Left lung (tissue), 10 donors: ENCODE results near the gene TMEM117. TPM values are rescaled to one million over a fixed set of nuclear protein-coding genes. Genes with fewer than 3 reads are reported as not detected.
"Not testable (repeated sequence)": the region's sequence is repeated elsewhere in the genome, so short reads cannot be mapped to it uniquely, and the experiment has no call there.

Experiments
- ATAC-seq: fragments of 200-7000 bp; cut with Tn5 transposase; one replicate; pipeline ENCODE4 v1.9.1; 2020; ENCODE audit warnings: moderate library complexity
- DNase-seq, 4 donors: peaks; one replicate each; pipeline ENCODE4 v3.0.0-alpha.2; 2013 to 2020
- H3K27ac ChIP-seq, 2 donors: fragments of 200-600 bp; sonication (generic) in 1 of 2; one replicate each; pipeline versions ENCODE4 v1.5.0 to v1.8.0; 2020 to 2021
- H3K27me3 ChIP-seq, 2 donors: fragments of 200-600 bp; sonication (generic) in 1 of 2; one replicate each; pipeline versions ENCODE4 v1.5.0 to v1.8.0; 2020 to 2021
- H3K36me3 ChIP-seq, 2 donors: fragments of 200-600 bp; sonication (generic) in 1 of 2; one replicate each; pipeline versions ENCODE4 v1.5.0 to v1.8.0; 2020 to 2021
- H3K4me1 ChIP-seq, 2 donors: fragments of 200-600 bp; one replicate each; pipeline ENCODE4 v1.8.0; 2021
- H3K4me3 ChIP-seq, 2 donors: fragments of 200-600 bp; sonication (generic) in 1 of 2; one replicate each; pipeline versions ENCODE4 v1.5.0 to v1.8.0; 2020 to 2021; ENCODE audit warnings: mild to moderate bottlenecking in 1 of 2
- H3K9me3 ChIP-seq, 2 donors: fragments of 200-600 bp; sonication (generic) in 1 of 2; one replicate each; pipeline versions ENCODE4 v1.5.0 to v1.8.0; 2020 to 2021
- intact Hi-C, 2 donors: fragments of 100-400 bp; cut with DNase I; formaldehyde crosslinking; loops; one replicate each; pipeline versions ENCODE4 v1.11.2 to v1.14.2; 2022
- polyA plus RNA-seq, 6 donors: library from polyadenylated mRNA; unstranded; fragments of 120-200 nt; gene quantifications; one replicate each; pipeline ENCODE4 v1.2.1, GENCODE V29; 2013; ENCODE audit not compliant: insufficient read length in 6 of 6
- total RNA-seq, 2 donors: library from RNA; stranded (reverse); fragmentation: NEBNext Ultra II Directional; extraction: Animal tissue kit (Norgen Biotek cat#: 25700); gene quantifications; one replicate each; pipeline ENCODE4 v1.2.1, GENCODE V29; 2021
- TF ChIP-seq, protein P1 (sequence below), 2 donors: fragments of 200-600 bp; sonication (generic) in 1 of 2; IDR thresholded peaks; one replicate each; pipeline versions ENCODE4 v1.5.0 to v1.8.0; 2021; ENCODE audit warnings: antibody characterized with exemption in 2 of 2
- donor health status: DM: no; HTN: yes; CAD: no.
- donor health status: DM: no; HTN: no; CAD: no.

TMEM117 gene
- total and polyA plus RNA-seq, 8 donors, result 3.9 to 7.9 (median 6.7) TPM

DNA sequence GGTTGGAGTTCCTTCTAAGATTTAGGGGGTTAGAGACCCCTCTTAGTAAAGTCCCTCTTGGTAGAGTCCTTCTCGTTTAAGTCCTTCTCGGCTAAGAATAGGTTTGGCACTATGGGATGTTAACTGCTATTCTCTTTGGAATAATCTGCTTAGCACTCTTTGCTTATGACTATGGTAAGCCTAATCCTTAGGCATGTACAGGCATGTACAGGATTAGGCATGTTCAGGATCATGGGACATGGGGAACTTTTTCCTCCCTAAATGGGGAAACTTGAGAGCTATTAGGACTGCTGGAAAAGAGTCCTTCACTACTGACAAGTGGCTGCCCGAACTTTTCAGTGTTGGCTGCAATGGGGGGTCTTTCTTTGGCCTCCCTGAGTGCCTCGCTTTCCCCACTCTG is 193.3 kb downstream of the TMEM117 start:
- intact Hi-C loops, result no loop called here
- peaks cover 0 to 36% of the 10 kb centered on the region in 2 donors for H3K9me3 ChIP-seq
- DNase-seq (no peak), ATAC-seq (no peak)
- no peak overlapping the region for H3K27ac ChIP-seq
- H3K27me3 ChIP-seq, result no peaks in the 10 kb centered on the region
- TF ChIP-seq, protein P1, sequence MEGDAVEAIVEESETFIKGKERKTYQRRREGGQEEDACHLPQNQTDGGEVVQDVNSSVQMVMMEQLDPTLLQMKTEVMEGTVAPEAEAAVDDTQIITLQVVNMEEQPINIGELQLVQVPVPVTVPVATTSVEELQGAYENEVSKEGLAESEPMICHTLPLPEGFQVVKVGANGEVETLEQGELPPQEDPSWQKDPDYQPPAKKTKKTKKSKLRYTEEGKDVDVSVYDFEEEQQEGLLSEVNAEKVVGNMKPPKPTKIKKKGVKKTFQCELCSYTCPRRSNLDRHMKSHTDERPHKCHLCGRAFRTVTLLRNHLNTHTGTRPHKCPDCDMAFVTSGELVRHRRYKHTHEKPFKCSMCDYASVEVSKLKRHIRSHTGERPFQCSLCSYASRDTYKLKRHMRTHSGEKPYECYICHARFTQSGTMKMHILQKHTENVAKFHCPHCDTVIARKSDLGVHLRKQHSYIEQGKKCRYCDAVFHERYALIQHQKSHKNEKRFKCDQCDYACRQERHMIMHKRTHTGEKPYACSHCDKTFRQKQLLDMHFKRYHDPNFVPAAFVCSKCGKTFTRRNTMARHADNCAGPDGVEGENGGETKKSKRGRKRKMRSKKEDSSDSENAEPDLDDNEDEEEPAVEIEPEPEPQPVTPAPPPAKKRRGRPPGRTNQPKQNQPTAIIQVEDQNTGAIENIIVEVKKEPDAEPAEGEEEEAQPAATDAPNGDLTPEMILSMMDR (IDR thresholded peaks at IDR 0.05), result no peak
- no peaks in the 10 kb centered on the region for H3K4me1 ChIP-seq
- H3K36me3 ChIP-seq, result no peaks in the 10 kb centered on the region
- H3K4me3 ChIP-seq, result no peak overlapping the region

DNA sequence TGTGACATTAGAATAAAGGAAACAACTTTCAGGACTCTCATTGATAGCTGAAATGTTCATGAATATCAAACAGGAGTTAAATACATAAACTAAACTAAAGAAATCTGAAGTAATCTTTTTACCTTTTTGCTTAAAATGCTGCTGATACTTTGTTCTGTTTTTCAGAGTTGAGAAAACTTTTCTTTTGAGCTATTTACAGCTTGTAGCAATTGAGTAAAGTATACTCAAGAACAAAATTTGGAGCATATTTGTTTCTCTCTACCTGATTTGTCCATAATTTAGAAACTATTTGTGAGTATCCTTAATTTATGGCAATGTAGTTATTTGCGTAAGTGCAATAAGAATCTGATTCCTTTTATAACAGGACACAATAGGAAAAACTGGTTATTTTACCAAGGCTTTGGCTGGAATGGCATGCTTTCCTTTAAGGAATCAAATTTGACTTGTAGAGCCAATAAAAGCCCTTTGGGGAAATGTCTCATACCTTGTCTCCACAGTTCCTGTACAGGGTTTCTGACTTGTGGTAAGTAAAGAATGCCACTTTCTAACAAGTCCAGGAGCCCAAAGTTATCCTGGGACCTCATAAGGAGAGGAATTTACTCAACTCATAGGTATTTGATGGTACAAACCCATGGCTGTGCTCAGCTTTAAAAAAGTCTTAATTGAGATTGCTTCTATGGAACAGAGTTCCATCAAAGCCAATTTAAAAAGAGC is 195.7 kb downstream of the TMEM117 start:
- Histone ChIP-seq H3K27ac (no peak overlapping the region), H3K4me1 (no peaks in the 10 kb centered on the region), H3K4me3 (no peak overlapping the region), H3K27me3 (no peaks in the 10 kb centered on the region), H3K36me3 (no peaks in the 10 kb centered on the region), H3K9me3 (peaks cover 0 to 36% of the 10 kb centered on the region in 2 donors)
- TF ChIP-seq, protein P1 (IDR thresholded peaks at IDR 0.05), result no peak
- intact Hi-C loops, result no loop called here
- ATAC-seq (no peak), DNase-seq (no peak)

DNA sequence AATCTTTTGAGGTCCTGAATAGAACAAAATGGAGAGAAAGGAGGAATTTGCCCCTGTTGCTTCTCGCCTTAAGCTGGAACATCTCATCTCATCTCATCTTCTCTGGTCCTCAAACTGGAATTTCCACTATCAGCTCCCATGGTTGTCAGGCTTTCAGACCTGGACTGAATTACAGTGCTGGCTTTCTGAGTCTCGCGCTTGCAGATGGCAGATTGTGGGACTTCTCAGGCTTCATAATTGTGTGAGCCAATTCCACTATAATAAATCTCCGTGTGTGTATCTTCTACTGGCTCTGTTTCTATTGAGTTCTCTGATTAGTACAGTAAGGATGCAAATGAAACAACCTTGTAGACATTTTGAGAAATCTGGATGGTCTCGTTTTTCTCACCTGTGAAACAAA is 199.0 kb downstream of the TMEM117 start:
- DNase-seq (no peak), ATAC-seq (no peak)
- intact Hi-C loops, result no loop called here
- no peaks in the 10 kb centered on the region for H3K36me3 ChIP-seq
- H3K9me3 ChIP-seq, result peaks cover 0 to 23% of the 10 kb centered on the region in 2 donors
- TF ChIP-seq, protein P1 (IDR thresholded peaks at IDR 0.05), result no peak
- H3K27me3 ChIP-seq, result no peaks in the 10 kb centered on the region
- H3K27ac ChIP-seq, result no peak overlapping the region
- H3K4me1 ChIP-seq, result no peaks in the 10 kb centered on the region
- H3K4me3 ChIP-seq, result no peak overlapping the region

DNA sequence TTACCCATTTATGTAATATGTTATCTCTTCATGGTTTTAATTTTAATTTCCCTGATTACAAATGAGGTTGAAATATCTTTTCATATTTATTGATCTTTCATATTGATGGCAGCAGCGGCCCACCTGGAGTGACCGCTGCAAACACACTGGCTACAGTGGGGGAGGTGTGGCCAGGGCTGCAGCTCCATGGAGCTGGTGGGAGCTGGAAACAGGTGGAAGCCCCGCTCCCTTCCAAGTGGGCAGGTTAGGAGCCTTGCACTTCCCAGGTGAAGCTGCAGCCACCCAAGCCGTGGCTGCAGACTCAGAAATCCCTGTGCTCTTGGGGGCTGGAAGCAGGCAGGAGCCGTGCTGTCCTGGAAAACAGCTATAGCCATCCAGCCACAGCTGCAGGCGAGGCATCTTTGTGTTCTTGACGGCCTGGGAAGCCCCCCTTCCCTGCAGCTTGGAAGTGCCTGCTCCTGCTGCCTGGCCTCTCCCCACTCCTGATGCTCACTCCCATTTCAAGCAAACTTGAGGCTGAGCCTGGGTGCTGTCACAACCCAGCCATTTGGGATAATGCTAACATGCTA is 201.1 kb downstream of the TMEM117 start:
- peak in 1 of 4 donors; percentile 22 for DNase-seq
- peaks cover 0 to 4% of the 10 kb centered on the region in 2 donors for H3K9me3 ChIP-seq

DNA sequence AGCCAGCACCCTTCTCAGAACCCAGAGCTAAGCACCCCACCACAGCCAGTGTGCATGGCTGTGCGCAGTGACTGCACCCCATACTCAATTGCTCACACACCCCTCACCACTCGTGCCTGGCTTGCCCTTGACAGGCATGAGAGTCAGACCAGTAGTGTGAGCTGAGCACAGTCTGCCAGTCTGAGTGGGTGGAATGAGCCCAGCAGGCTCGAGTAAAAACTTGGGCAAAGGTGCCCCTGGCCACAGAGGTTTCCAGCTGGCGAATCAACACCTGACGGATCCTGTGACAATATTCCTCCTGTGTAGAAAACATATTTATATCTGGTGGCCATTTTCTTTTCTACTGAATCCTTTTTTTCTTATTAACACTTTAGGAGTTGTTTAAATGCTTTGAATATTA is 202.5 kb downstream of the TMEM117 start:
- no peaks in the 10 kb centered on the region for H3K36me3 ChIP-seq
- no peaks in the 10 kb centered on the region for H3K9me3 ChIP-seq
- H3K4me1 ChIP-seq, result no peaks in the 10 kb centered on the region
- TF ChIP-seq, protein P1 (IDR thresholded peaks at IDR 0.05), result no peak
- H3K4me3 ChIP-seq, result no peak overlapping the region
- DNase-seq (peak in 1 of 4 donors; percentile 28), ATAC-seq (no peak)
- no peaks in the 10 kb centered on the region for H3K27me3 ChIP-seq
- intact Hi-C loops, result no loop called here
- no peak overlapping the region for H3K27ac ChIP-seq

More for the DNA sequence above, 201.1 kb downstream of the TMEM117 start:
- no peaks in the 10 kb centered on the region for H3K4me1 ChIP-seq
- ATAC-seq, result no peak
- H3K4me3 ChIP-seq, result no peak overlapping the region
- H3K27me3 ChIP-seq, result no peaks in the 10 kb centered on the region
- H3K27ac ChIP-seq, result no peak overlapping the region
- intact Hi-C loops, result no loop called here
- H3K36me3 ChIP-seq, result no peaks in the 10 kb centered on the region
- TF ChIP-seq, protein P1 (IDR thresholded peaks at IDR 0.05), result no peak

DNA sequence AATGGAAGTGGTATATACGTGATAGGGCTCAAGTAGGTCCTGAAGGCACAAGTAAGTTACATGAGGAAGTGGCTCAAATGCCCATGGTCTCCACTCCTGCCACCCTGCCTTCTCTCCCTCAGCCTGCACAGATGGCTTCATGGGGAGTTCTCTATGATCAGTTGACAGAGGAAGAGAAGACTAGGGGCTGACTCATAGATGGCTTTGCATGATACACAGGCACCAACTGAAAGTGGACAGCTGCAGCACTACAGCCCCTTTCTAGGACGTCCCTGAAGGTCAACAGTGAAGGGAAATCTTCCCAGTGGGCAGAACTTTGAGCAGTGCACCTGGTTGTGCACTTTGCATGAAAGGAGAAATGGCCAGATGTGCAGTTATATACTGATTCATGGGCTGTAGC is 208.6 kb downstream of the TMEM117 start:
- H3K27me3 ChIP-seq, H3K9me3 ChIP-seq, H3K4me3 ChIP-seq, intact Hi-C loops, H3K36me3 ChIP-seq, H3K4me1 ChIP-seq, H3K27ac ChIP-seq, ATAC-seq, DNase-seq: not testable (repeated sequence)
